T follicular helper cell (primary cell): ENCODE results near the gene SSR1.
A peak's percentile ranks its signal among the peaks of the same experiment; 100 is the strongest.

Source experiments
- DNase-seq: peaks from one replicate; pipeline ENCODE4 v3.0.0-alpha.2; 2020; ENCODE audit warnings: low read depth

SSR1 gene

DNA sequence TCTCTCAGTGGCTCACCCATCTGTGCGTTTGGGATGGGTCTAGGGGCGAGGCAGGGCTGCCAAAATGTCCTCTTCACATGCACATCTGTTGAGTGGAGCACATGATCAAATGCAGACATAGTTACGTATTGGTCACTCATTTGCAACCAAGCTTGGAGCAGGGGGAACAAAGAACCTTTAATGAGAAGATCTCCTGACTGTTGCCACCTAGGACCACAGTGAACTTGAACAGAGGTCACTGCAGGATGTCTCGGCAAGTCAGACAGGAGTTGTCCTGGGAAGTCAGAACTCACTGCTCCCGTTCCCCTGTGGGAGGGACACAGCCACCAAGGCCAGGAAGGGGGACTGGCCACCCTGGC lies 73.4 kb downstream of the SSR1 start:
- no peak for DNase-seq

- peak; percentile 60 for DNase-seq
Measured at GRCh38 chr6:7238900-7239589, 74.0 kb downstream of the SSR1 start.

- DNase-seq = no peak
Measured at GRCh38 chr6:7238526-7238899, 74.5 kb downstream of the SSR1 start.

DNA sequence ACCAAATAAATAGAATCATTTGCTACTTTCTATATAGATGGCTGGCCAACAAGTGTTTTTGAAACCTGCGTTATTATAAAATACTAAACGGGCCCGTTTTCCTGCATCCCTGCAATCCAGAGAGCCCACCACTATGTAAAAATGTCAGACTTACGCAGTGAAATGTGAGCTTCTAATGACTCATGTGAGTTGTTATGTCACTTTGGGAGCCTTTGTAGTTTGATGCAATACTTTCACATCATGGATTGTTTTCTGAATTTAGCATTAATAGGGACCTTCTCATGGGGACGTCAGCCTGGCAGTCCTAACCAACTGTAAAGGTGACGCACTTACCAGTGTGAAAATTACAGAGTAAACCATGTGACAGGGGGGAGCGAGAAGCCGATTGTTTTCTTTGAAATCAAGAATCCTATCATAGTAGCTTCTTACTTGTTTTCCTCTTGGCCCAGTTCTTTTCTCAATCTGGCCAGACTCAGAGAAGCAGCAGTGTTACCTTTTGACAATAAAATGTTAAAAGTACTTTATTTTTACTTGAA lies 75.3 kb downstream of the SSR1 start:
- no peak for DNase-seq

- no peak for DNase-seq
Measured at GRCh38 chr6:7236306-7237209, 76.4 kb downstream of the SSR1 start.

DNA sequence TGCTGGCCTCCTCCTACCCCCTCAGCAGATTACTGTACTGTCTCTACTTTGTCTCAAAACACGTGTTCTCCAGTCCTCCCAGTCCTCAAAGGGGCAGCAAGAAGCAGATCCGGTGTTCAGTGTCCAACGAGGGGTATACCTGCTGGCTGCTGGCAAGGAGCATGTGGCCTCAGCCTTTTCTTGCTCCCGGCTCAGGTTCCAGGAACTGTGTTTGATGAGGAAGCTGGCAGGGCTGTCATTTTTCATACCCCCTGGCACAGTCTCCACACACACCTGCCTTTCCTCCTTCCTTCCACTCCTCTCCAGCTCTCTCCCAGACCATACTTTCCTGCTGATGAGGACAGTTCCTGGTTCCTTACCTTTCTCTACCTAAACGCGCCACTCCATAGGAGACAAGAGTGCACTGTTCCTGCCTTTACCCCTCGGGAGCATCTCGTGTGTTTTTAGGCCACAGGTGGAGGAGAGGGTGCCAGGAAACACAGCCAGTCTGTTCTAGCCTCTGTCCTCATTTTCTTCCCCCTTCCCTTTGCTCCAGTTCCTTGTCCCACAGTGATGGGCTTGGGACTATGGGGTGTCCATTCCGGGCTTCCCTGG lies 77.2 kb downstream of the SSR1 start:
- no peak for DNase-seq

GRCh38 chr6:7234547-7234946 lies 78.5 kb downstream of the SSR1 start:
- DNase-seq = no peak

- no peak for DNase-seq
Measured at GRCh38 chr6:7232351-7232750, 80.6 kb downstream of the SSR1 start.

DNA sequence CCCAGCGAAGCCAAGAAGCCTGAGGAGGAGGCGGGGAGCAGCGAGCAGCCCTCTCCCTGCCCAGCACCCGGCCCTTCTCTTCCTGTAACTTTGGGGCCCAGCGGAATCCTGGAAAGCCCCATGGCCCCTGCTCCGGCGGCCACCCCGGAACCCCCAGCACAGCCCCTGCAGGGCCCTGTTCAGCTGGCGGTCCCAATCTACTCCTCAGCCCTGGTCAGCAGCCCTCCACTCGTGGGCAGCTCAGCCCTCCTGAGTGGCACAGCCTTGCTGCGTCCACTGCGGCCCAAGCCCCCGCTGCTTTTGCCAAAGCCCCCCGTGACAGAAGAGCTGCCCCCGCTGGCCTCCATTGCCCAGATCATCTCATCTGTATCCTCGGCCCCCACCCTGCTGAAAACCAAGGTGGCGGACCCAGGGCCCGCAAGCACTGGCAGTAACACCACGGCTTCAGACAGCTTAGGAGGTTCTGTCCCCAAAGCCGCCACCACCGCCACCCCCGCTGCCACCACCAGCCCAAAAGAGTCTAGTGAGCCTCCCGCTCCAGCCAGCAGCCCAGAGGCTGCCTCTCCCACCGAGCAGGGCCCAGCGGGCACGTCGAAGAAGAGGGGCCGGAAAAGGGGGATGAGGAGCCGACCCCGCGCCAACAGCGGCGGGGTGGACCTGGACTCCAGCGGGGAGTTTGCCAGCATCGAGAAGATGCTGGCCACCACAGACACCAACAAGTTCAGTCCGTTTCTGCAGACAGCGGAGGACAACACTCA lies 81.9 kb downstream of the SSR1 start:
- no peak for DNase-seq

GRCh38 chr6:7230327-7230691 lies 82.7 kb downstream of the SSR1 start:
- DNase-seq = no peak

DNA sequence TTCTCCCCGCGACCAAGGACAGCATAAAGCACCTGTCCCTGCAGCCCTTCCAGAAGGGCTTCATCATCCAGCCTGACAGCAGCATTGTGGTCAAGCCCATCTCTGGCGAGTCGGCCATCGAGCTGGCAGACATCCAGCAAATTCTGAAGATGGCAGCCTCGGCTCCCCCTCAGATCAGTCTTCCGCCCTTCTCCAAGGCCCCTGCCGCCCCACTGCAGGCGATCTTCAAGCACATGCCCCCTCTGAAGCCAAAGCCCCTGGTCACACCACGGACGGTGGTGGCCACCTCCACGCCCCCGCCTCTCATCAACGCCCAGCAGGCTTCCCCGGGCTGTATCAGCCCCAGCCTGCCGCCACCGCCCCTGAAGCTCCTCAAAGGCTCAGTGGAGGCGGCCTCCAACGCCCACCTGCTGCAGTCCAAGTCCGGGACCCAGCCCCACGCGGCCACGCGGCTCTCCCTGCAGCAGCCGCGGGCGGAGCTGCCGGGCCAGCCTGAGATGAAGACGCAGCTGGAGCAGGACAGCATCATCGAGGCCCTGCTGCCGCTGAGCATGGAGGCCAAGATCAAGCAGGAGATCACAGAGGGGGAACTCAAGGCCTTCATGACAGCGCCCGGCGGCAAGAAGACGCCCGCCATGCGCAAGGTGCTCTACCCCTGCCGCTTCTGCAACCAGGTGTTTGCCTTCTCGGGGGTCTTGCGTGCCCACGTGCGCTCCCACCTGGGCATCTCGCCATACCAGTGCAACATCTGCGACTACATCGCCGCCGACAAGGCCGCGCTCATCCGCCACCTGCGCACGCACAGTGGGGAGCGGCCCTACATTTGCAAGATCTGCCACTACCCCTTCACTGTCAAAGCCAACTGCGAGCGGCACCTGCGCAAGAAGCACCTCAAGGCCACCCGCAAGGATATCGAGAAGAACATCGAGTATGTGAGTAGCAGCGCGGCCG lies 83.3 kb downstream of the SSR1 start:
- DNase-seq = no peak

- DNase-seq = no peak
Measured at GRCh38 chr6:7228662-7229375, 84.2 kb downstream of the SSR1 start.

- no peak for DNase-seq
Measured at GRCh38 chr6:7224731-7225130, 88.3 kb downstream of the SSR1 start.

- DNase-seq = no peak
Measured at GRCh38 chr6:7222197-7222596, 90.8 kb downstream of the SSR1 start.

DNA sequence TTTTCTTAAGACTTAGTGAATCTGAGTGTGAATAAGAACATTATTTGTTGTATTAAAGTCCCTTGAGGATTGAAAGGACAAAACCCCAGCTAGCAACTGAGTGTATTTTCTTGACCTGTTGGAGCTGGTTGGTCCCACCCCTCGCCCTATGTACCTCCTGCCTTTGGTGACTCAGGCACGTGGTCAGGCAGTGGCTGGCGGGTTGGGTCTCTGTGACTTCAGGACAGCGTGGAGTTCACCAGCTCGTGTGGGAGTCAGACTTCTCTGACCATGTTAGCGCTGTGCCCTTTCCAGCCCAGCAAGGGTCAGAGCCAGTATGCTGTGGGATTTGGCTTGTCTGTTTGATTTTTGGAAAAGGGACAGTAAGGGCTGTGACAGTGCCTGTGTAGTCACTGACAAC lies 93.7 kb downstream of the SSR1 start:
- no peak for DNase-seq

DNA sequence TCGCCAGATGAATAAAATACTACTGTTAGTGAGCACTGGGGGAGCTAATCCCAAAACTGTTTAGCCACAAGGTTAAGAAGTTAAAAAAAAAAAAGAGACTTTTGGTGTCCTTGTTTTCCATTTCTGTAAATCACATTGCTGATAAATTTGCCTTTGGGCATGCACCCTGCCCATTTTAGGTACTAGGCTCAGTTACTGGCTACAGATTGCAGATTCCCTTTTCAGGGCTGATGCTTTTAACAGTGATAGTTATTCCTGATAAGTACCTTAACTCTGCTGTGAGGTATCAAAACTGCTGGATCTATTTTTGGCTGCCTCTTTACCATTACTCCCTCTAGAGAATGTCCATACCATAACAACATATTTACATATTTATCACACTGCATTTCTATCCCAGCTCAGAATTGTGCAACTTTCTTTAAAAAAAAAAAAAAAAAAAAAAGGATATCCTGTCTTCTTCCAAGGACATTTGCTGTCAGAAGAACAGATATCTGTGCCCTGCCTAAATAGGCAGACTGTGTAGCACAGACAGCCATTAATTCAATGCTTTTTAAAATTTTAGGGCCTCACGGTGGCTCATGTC lies 94.5 kb downstream of the SSR1 start:
- DNase-seq = no peak
